Heart left ventricle (tissue), 16 donors: ENCODE data around the gene GRIN2A. TPM values are rescaled to one million over a fixed set of nuclear protein-coding genes. Genes with fewer than 3 reads are reported as not detected.

Experiments
- ATAC-seq, 4 donors: fragments of 200-7000 bp; cut with Tn5 transposase; one replicate each; pipeline ENCODE4 v1.9.1; 2020 to 2022; ENCODE audit warnings: moderate library complexity in 4 of 4, mild to moderate bottlenecking in 3 of 4, moderate number of reproducible peaks in 1 of 4
- DNase-seq, 5 donors: peaks; one replicate each; pipeline ENCODE4 v3.0.0-alpha.2; 2020
- H3K27ac ChIP-seq, 12 donors: fragments of 200-600 bp; sonication (generic) in 4 of 12; one replicate each; pipeline versions ENCODE4 v1.5.0 to v1.8.0; 2016 to 2022; ENCODE audit warnings: mild to moderate bottlenecking in 2 of 12
- H3K27me3 ChIP-seq, 9 donors: fragments of 200-600 bp; sonication (generic) in 2 of 9; one replicate each; pipeline versions ENCODE4 v1.5.1 to v1.8.0; 2016 to 2022; ENCODE audit warnings: mild to moderate bottlenecking in 3 of 9
- H3K36me3 ChIP-seq, 9 donors: fragments of 200-600 bp; sonication (generic) in 2 of 9; one replicate each; pipeline versions ENCODE4 v1.5.0 to v1.8.0; 2018 to 2022; ENCODE audit warnings: mild to moderate bottlenecking in 2 of 9
- H3K4me1 ChIP-seq, 12 donors: fragments of 200-600 bp; sonication (generic) in 4 of 12; one replicate each; pipeline versions ENCODE4 v1.5.0 to v1.8.0; 2016 to 2022; ENCODE audit warnings: mild to moderate bottlenecking in 3 of 12
- H3K4me3 ChIP-seq, 12 donors: fragments of 200-600 bp; sonication (generic) in 4 of 12; one replicate each; pipeline versions ENCODE4 v1.5.0 to v1.8.0; 2017 to 2022; ENCODE audit warnings: mild to moderate bottlenecking in 9 of 12, moderate library complexity in 4 of 12
- H3K9me3 ChIP-seq, 12 donors: fragments of 200-600 bp; sonication (generic) in 4 of 12; one replicate each; pipeline versions ENCODE4 v1.5.0 to v1.8.0; 2016 to 2022; ENCODE audit warnings: mild to moderate bottlenecking in 1 of 12
- CTCF ChIP-seq, 12 donors: fragments of 200-600 bp; sonication (generic) in 4 of 12; IDR thresholded peaks; one replicate each; pipeline versions ENCODE4 v1.5.0 to v1.8.0; 2018 to 2022; ENCODE audit warnings: antibody characterized with exemption in 12 of 12, mild to moderate bottlenecking in 5 of 12
- POLR2A ChIP-seq, 2 donors: fragments of 450-650 bp; IDR thresholded peaks; one replicate each; pipeline ENCODE4 v1.6.1; 2017; ENCODE audit warnings: antibody characterized with exemption in 2 of 2, mild to moderate bottlenecking in 2 of 2, moderate library complexity in 2 of 2
- WGBS, 4 donors: extraction: QIAGEN DNeasy Blood & Tissue Kit in 2 of 4; methylation state at CpG; one replicate each; pipeline versions ENCODE4 v1.1.5 to v1.1.7; 2013 to 2018; 5-methylcytosine and 5-hydroxymethylcytosine counted together
- intact Hi-C, 10 donors: fragments of 100-400 bp; cut with DNase I; formaldehyde crosslinking; loops; one replicate each; pipeline versions ENCODE4 v1.11.1 to v1.14.2; 2022
- polyA plus RNA-seq, 2 donors: library from polyadenylated mRNA; stranded (reverse); fragments of 200-250 nt; gene quantifications; one replicate each; pipeline ENCODE4 v1.2.3, GENCODE V29; 2013
- total RNA-seq, 9 donors: library from RNA; depleted of rRNA in 2 of 9; stranded (reverse); fragments of >200 nt in 2 of 9; fragmentation: NEBNext Ultra II Directional in 3 of 9; extraction: Animal tissue kit (Norgen Biotek cat#: 25700) in 3 of 9; gene quantifications; one replicate each; pipeline versions ENCODE4 v1.1.0 to v1.2.4, GENCODE V29; 2016 to 2023
- donor health status: ischemic (EF 13 %, LVEDD 7.1; RV severe dilation, severe dysfunction).
- donor health status: healthy with polysubstance abuse.
- donor health status: DM: no; HTN: yes; CAD: no.
- donor health status: DM: no; HTN: no; CAD: no.
- donor health status: ischemic (EF 25% LVEDD 6.9; RV normal size, moderate dysfunction).
- donor health status: ischemic (EF 25% LVEDD 5.7; RV mildly dilated, moderate dysfunction).
- donor health status: healthy.
- donor health status: DM: yes; HTN: yes; CAD: no.
- donor health status: ischemic (EF 35%, LVEDD 5.7; RV mildly dilated, moderate dysfunction).
- donor health status: nonischemic (EF 11% LVEDD 7.7; RV severe dilation, severe dysfunction).
- donor health status: DM: yes; HTN: yes; CAD: no.
- donor health status: PGD.
- donor health status: ischemic (EF 29% LVEDD 5.4; RV normal size, mild dysfunction).
- donor health status: nonischemic (EF 23%, LVEDD 6.1; RV moderate dilation, normal function).

GRIN2A gene
- total and polyA plus RNA-seq, 11 donors: 0.01 to 4.6 (median 2.6) TPM

GRCh38 chr16:9778849-9779248 is 403.4 kb downstream of the GRIN2A start:
- TF ChIP-seq POLR2A (IDR thresholded peaks at IDR 0.05): no peak
- no peak for TF ChIP-seq CTCF (IDR thresholded peaks at IDR 0.05)
- Histone ChIP-seq H3K4me1 (peaks cover 0 to 14% (median 2%) of the 10 kb centered on the region in 12 donors), H3K4me3 (no peak overlapping the region), H3K27ac (no peak overlapping the region), H3K27me3 (no peaks in the 10 kb centered on the region), H3K36me3 (no peaks in the 10 kb centered on the region), H3K9me3 (no peaks in the 10 kb centered on the region)
- 69 to 78% (median 71%) methylated on average over 5 of the region's 5 CpGs for WGBS, 4 donors
- no peak for ATAC-seq
- intact Hi-C loops: no loop called here
- DNase-seq: no peak

GRCh38 chr16:9775998-9776397 is 406.2 kb downstream of the GRIN2A start:
- Histone ChIP-seq H3K4me1 (peaks cover 0 to 5% (median 0%) of the 10 kb centered on the region in 12 donors), H3K36me3 (no peaks in the 10 kb centered on the region), H3K27me3 (no peaks in the 10 kb centered on the region), H3K9me3 (no peaks in the 10 kb centered on the region), H3K4me3 (no peak overlapping the region), H3K27ac (no peak overlapping the region)
- DNase-seq (no peak), ATAC-seq (no peak)
- intact Hi-C loops: no loop called here
- 72 to 85% (median 76%) methylated on average over 5 of the region's 5 CpGs for WGBS, 4 donors
- no peak for TF ChIP-seq POLR2A (IDR thresholded peaks at IDR 0.05)
- no peak for TF ChIP-seq CTCF (IDR thresholded peaks at IDR 0.05)

- TF ChIP-seq POLR2A (IDR thresholded peaks at IDR 0.05): no peak
- no peak for TF ChIP-seq CTCF (IDR thresholded peaks at IDR 0.05)
- Histone ChIP-seq H3K36me3 (no peaks in the 10 kb centered on the region), H3K27ac (no peak overlapping the region), H3K27me3 (no peaks in the 10 kb centered on the region), H3K4me1 (peaks cover 0 to 2% (median 0%) of the 10 kb centered on the region in 12 donors), H3K9me3 (no peaks in the 10 kb centered on the region), H3K4me3 (no peak overlapping the region)
- 65 to 72% (median 71%) methylated on average over 4 of the region's 4 CpGs for WGBS, 4 donors
- DNase-seq (no peak), ATAC-seq (no peak)
- intact Hi-C loops: no loop called here
Measured at GRCh38 chr16:9773289-9773688, 408.9 kb downstream of the GRIN2A start.

GRCh38 chr16:9772526-9773225 is 409.6 kb downstream of the GRIN2A start:
- Histone ChIP-seq H3K4me3 (no peak overlapping the region), H3K36me3 (no peaks in the 10 kb centered on the region), H3K9me3 (no peaks in the 10 kb centered on the region), H3K27ac (no peak overlapping the region), H3K4me1 (no peaks in the 10 kb centered on the region), H3K27me3 (no peaks in the 10 kb centered on the region)
- intact Hi-C loops: no loop called here
- no peak for DNase-seq
- ATAC-seq: no peak
- WGBS, 4 donors: 72 to 80% (median 75%) methylated on average over 9 of the region's 9 CpGs
- no peak for TF ChIP-seq CTCF (IDR thresholded peaks at IDR 0.05)
- no peak for TF ChIP-seq POLR2A (IDR thresholded peaks at IDR 0.05)
